GM18520 (cell line): ENCODE measurements around the gene CHST14.

Source experiments
- ATAC-seq: cut with Tn5 transposase; IDR thresholded peaks from one replicate; pipeline ENCODE4 v1.9.1; 2021; ENCODE audit not compliant: unreplicated experiment

The CHST14 gene

GRCh38 chr15:40487816-40488682, 17.3 kb downstream of the CHST14 start:
- ATAC-seq, result no peak

- no peak for ATAC-seq
Measured at GRCh38 chr15:40489274-40490175, 18.7 kb downstream of the CHST14 start.

GRCh38 chr15:40493089-40493840, 22.5 kb downstream of the CHST14 start:
- no peak for ATAC-seq

- no peak for ATAC-seq
Measured at GRCh38 chr15:40495516-40495915, 24.7 kb downstream of the CHST14 start.

- ATAC-seq, result no peak
Measured at GRCh38 chr15:40498418-40498817, 27.6 kb downstream of the CHST14 start.

- ATAC-seq, result no peak
Measured at GRCh38 chr15:40498891-40499290, 28.1 kb downstream of the CHST14 start.

- no peak for ATAC-seq
Measured at GRCh38 chr15:40499931-40500330, 29.1 kb downstream of the CHST14 start.

- no peak for ATAC-seq
Measured at GRCh38 chr15:40500568-40501330, 30.0 kb downstream of the CHST14 start.

GRCh38 chr15:40501487-40501886, 30.7 kb downstream of the CHST14 start:
- ATAC-seq, result no peak

GRCh38 chr15:40506964-40507571, 36.3 kb downstream of the CHST14 start:
- ATAC-seq, result no peak

- ATAC-seq, result no peak
Measured at GRCh38 chr15:40508216-40508615, 37.4 kb downstream of the CHST14 start.

- ATAC-seq, result no peak
Measured at GRCh38 chr15:40510201-40510600, 39.4 kb downstream of the CHST14 start.

GRCh38 chr15:40511093-40511471, 40.3 kb downstream of the CHST14 start:
- no peak for ATAC-seq

- ATAC-seq, result no peak
Measured at GRCh38 chr15:40511472-40512133, 40.8 kb downstream of the CHST14 start.

- no peak for ATAC-seq
Measured at GRCh38 chr15:40512440-40512839, 41.7 kb downstream of the CHST14 start.

- no peak for ATAC-seq
Measured at GRCh38 chr15:40513609-40514008, 42.8 kb downstream of the CHST14 start.

- no peak for ATAC-seq
Measured at GRCh38 chr15:40516322-40516721, 45.5 kb downstream of the CHST14 start.
